Liver (tissue), 9 donors: ENCODE measurements around the gene HMX3. TPM values are rescaled to one million over a fixed set of nuclear protein-coding genes. Genes with fewer than 3 reads are reported as not detected.

Experiments
- DNase-seq: peaks from one replicate; pipeline ENCODE4 v3.0.0-alpha.2; 2017; ENCODE audit warnings: low spot score
- H3K27ac ChIP-seq, 2 donors: one replicate each; pipeline ENCODE4 v1.7.0; 2013; ENCODE audit warnings: inconsistent platforms in 2 of 2, low read length in 2 of 2, control low read depth in 1 of 2, low read depth in 1 of 2, mild to moderate bottlenecking in 1 of 2
- H3K27me3 ChIP-seq, 4 donors: one replicate each; pipeline versions ENCODE4 v1.6.1 to v1.7.0; 2013; ENCODE audit warnings: low read length in 3 of 4, inconsistent platforms in 1 of 4, mild to moderate bottlenecking in 1 of 4, moderate library complexity in 1 of 4; ENCODE audit not compliant: control insufficient read depth in 4 of 4, insufficient read depth in 4 of 4
- H3K36me3 ChIP-seq, 4 donors: one replicate each; pipeline versions ENCODE4 v1.6.1 to v1.7.0; 2013; ENCODE audit warnings: low read length in 3 of 4, mild to moderate bottlenecking in 3 of 4, low read depth in 1 of 4, moderate library complexity in 1 of 4; ENCODE audit not compliant: control insufficient read depth in 4 of 4, insufficient read depth in 3 of 4
- H3K4me1 ChIP-seq, 4 donors: one replicate each; pipeline versions ENCODE4 v1.6.1 to v1.7.0; 2013; ENCODE audit warnings: low read length in 3 of 4, mild to moderate bottlenecking in 3 of 4, moderate library complexity in 1 of 4; ENCODE audit not compliant: control insufficient read depth in 4 of 4, insufficient read depth in 4 of 4
- H3K4me3 ChIP-seq, 3 donors: one replicate each; pipeline versions ENCODE4 v1.6.1 to v1.7.0; 2013; ENCODE audit warnings: low read length in 3 of 3, control low read depth in 1 of 3, low read depth in 1 of 3, mild to moderate bottlenecking in 1 of 3
- H3K9ac ChIP-seq, 2 donors: one replicate each; pipeline ENCODE4 v1.7.0; 2013; ENCODE audit warnings: low read length in 2 of 2, mild to moderate bottlenecking in 2 of 2, moderate library complexity in 2 of 2, control low read depth in 1 of 2, low read depth in 1 of 2
- H3K9me3 ChIP-seq, 4 donors: one replicate each; pipeline versions ENCODE4 v1.6.1 to v1.7.0; 2013; ENCODE audit warnings: low read length in 3 of 4; ENCODE audit not compliant: control insufficient read depth in 4 of 4
- ATF3 ChIP-seq: IDR thresholded peaks from 2 replicates; pipeline ENCODE4 v1.6.1; 2016; ENCODE audit warnings: antibody characterized with exemption
- CTCF ChIP-seq: fragments of 150-350 bp; IDR thresholded peaks from 2 replicates; pipeline ENCODE4 v1.5.1; 2017; ENCODE audit warnings: improper control_type of control experiment, low read depth, low read length; ENCODE audit not compliant: missing input control
- EGR1 ChIP-seq, 2 donors: IDR thresholded peaks; 2 replicates each; pipeline ENCODE4 v1.6.1; 2016 to 2018; ENCODE audit warnings: antibody characterized with exemption in 2 of 2, low read depth in 2 of 2
- FOXA2 ChIP-seq: IDR thresholded peaks from 2 replicates; pipeline ENCODE4 v1.6.1; 2016; ENCODE audit warnings: antibody characterized with exemption
- GABPA ChIP-seq, 2 donors: IDR thresholded peaks in 1 of 2; conservative IDR thresholded peaks in 1 of 2; 2 replicates each; pipeline ENCODE4 v1.6.1; 2016; ENCODE audit warnings: antibody characterized with exemption in 2 of 2, mild to moderate bottlenecking in 1 of 2, moderate library complexity in 1 of 2
- HNF4A ChIP-seq, 2 donors: conservative IDR thresholded peaks; 2 replicates each; pipeline ENCODE4 v1.6.1; 2016; ENCODE audit warnings: antibody characterized with exemption in 2 of 2, mild to moderate bottlenecking in 2 of 2
- HNF4G ChIP-seq: IDR thresholded peaks from 2 replicates; pipeline ENCODE4 v1.6.1; 2016; ENCODE audit warnings: antibody characterized with exemption
- JUND ChIP-seq, 2 donors: IDR thresholded peaks; 2 replicates each; pipeline ENCODE4 v1.6.1; 2016; ENCODE audit warnings: antibody characterized with exemption in 2 of 2
- MAX ChIP-seq: IDR thresholded peaks from 2 replicates; pipeline ENCODE4 v1.6.1; 2016; ENCODE audit warnings: antibody characterized with exemption
- NR2F2 ChIP-seq: IDR thresholded peaks from 2 replicates; pipeline ENCODE4 v1.6.1; 2016; ENCODE audit warnings: antibody characterized with exemption
- RAD21 ChIP-seq, 2 donors: IDR thresholded peaks; 2 replicates each; pipeline ENCODE4 v1.6.1; 2016; ENCODE audit warnings: antibody characterized with exemption in 2 of 2, mild to moderate bottlenecking in 2 of 2
- REST ChIP-seq: IDR thresholded peaks from 2 replicates; pipeline ENCODE4 v1.6.1; 2016; ENCODE audit warnings: antibody characterized with exemption, mild to moderate bottlenecking
- RXRA ChIP-seq, 2 donors: IDR thresholded peaks; 2 replicates each; pipeline ENCODE4 v1.6.1; 2017 to 2018; ENCODE audit warnings: antibody characterized with exemption in 2 of 2, mild to moderate bottlenecking in 1 of 2
- SP1 ChIP-seq: IDR thresholded peaks from 2 replicates; pipeline ENCODE4 v1.6.1; 2018; ENCODE audit warnings: antibody characterized with exemption, mild to moderate bottlenecking
- YY1 ChIP-seq: IDR thresholded peaks from 2 replicates; pipeline ENCODE4 v1.6.1; 2016; ENCODE audit warnings: antibody characterized with exemption, mild to moderate bottlenecking
- ZBTB33 ChIP-seq: IDR thresholded peaks from 2 replicates; pipeline ENCODE4 v1.6.1; 2016; ENCODE audit warnings: antibody characterized with exemption
- WGBS: extraction: QIAGEN DNeasy Blood & Tissue Kit; methylation state at CpG from one replicate; pipeline ENCODE4 v1.1.7; 2013; 5-methylcytosine and 5-hydroxymethylcytosine counted together
- polyA plus RNA-seq, 2 donors: library from polyadenylated mRNA; stranded (reverse) in 1 of 2; unstranded in 1 of 2; fragments of 200-250 nt in 1 of 2; fragments of >200 nt in 1 of 2; fragmentation: Nextera tagmentation in 1 of 2; extraction: Ambion mirVana in 1 of 2; gene quantifications; one replicate each; pipeline versions ENCODE4 v1.2.1 to v1.2.3, GENCODE V29; 2013 to 2015
- total RNA-seq, 2 donors: library from RNA; depleted of rRNA; stranded (reverse); fragments of >200 nt; gene quantifications; one replicate each; pipeline ENCODE4 v1.2.3, GENCODE V29; 2014
- donor health status: healthy.
- donor health status: healthy.
- donor health status: healthy.
- donor health status: healthy.
- donor health status: healthy.

Gene HMX3
- total and polyA plus RNA-seq, 4 donors, result not detected

- H3K36me3 ChIP-seq, result no peaks in the 10 kb centered on the region
- H3K9ac ChIP-seq, result no peak overlapping the region
- 3% methylated on average over 76 of the region's 76 CpGs for WGBS
- H3K4me3 ChIP-seq, result peak overlapping the region in 2 of 3 donors; percentile 26 to 37
- DNase-seq, result no peak
- H3K27ac ChIP-seq, result no peak overlapping the region
- no peaks in the 10 kb centered on the region for H3K9me3 ChIP-seq
- H3K4me1 ChIP-seq, result peaks cover 10 to 39% (median 21%) of the 10 kb centered on the region in 4 donors
- H3K27me3 ChIP-seq, result peaks cover 12 to 41% (median 26%) of the 10 kb centered on the region in 4 donors
- TF ChIP-seq FOXA2 (no peak), SP1 (no peak), YY1 (peak; percentile 9), NR2F2 (no peak), MAX (no peak), RXRA (IDR thresholded peaks at IDR 0.05) (no peak)
Observed at GRCh38 chr10:123149568-123150270, 13.9 kb downstream of the HMX3 start.

GRCh38 chr10:123150271-123150985 lies 14.7 kb downstream of the HMX3 start:
- Histone ChIP-seq H3K4me3 (peak overlapping the region in 2 of 3 donors; percentile 15 to 26), H3K27ac (no peak overlapping the region), H3K9ac (no peak overlapping the region), H3K9me3 (no peaks in the 10 kb centered on the region), H3K36me3 (no peaks in the 10 kb centered on the region), H3K27me3 (peaks cover 12 to 41% (median 24%) of the 10 kb centered on the region in 4 donors), H3K4me1 (peaks cover 10 to 46% (median 27%) of the 10 kb centered on the region in 4 donors)
- DNase-seq, result peak; percentile 38
- TF ChIP-seq NR2F2, result peak; percentile 27
- TF ChIP-seq CTCF, result no peak
- 9% methylated on average over 34 of the region's 34 CpGs for WGBS

- Histone ChIP-seq H3K27me3 (peaks cover 12 to 36% (median 21%) of the 10 kb centered on the region in 4 donors), H3K4me3 (peak overlapping the region in 2 of 3 donors; percentile 15 to 26), H3K9ac (no peak overlapping the region), H3K27ac (no peak overlapping the region), H3K9me3 (no peaks in the 10 kb centered on the region), H3K4me1 (peaks cover 10 to 43% (median 31%) of the 10 kb centered on the region in 4 donors), H3K36me3 (peaks cover 0 to 2% (median 0%) of the 10 kb centered on the region in 4 donors)
- 4% methylated on average over 56 of the region's 56 CpGs for WGBS
- DNase-seq, result no peak
- TF ChIP-seq JUND (IDR thresholded peaks at IDR 0.05) (no peak), RAD21 (IDR thresholded peaks at IDR 0.05) (no peak), EGR1 (IDR thresholded peaks at IDR 0.05; ENCODE audit: low read depth in 2 of 2) (no peak), ZBTB33 (no peak), FOXA2 (no peak), REST (no peak), HNF4A (conservative IDR thresholded peaks at IDR 0.05) (no peak), HNF4G (no peak), NR2F2 (no peak), ATF3 (no peak), GABPA (IDR thresholded peaks at IDR 0.05 in 1 of 2, conservative IDR thresholded peaks at IDR 0.05 in 1 of 2) (no peak), MAX (no peak)
Observed at GRCh38 chr10:123150986-123151736, 15.4 kb downstream of the HMX3 start.
